UCSD-AML1 (cell line): ENCODE results near the gene CTDSPL.

Experiments used
- DNase-seq: peaks from one replicate; lab custom pipeline; 2025; ENCODE audit not compliant: unreplicated experiment; lab: John Stamatoyannopoulos, UW

Gene CTDSPL

GRCh38 chr3:38015485-38015884 lies 153.8 kb downstream of the CTDSPL start:
- DNase-seq, result no peak

- no peak for DNase-seq
These were observed 154.3 kb downstream of the CTDSPL start for GRCh38 chr3:38015984-38016383.

- DNase-seq, result no peak
These were observed 154.7 kb downstream of the CTDSPL start for GRCh38 chr3:38016410-38016809.

- no peak for DNase-seq
These were observed 155.3 kb downstream of the CTDSPL start for GRCh38 chr3:38016847-38017444.

- no peak for DNase-seq
These were observed 156.0 kb downstream of the CTDSPL start for GRCh38 chr3:38017445-38018295.

GRCh38 chr3:38018296-38019266 lies 156.9 kb downstream of the CTDSPL start:
- no peak for DNase-seq

- DNase-seq, result no peak
These were observed 158.1 kb downstream of the CTDSPL start for GRCh38 chr3:38019658-38020341.

- DNase-seq, result no peak
These were observed 158.7 kb downstream of the CTDSPL start for GRCh38 chr3:38020342-38020726.

GRCh38 chr3:38021196-38021595 lies 159.5 kb downstream of the CTDSPL start:
- no peak for DNase-seq

GRCh38 chr3:38022301-38022700 lies 160.6 kb downstream of the CTDSPL start:
- DNase-seq, result no peak

GRCh38 chr3:38022896-38023709 lies 161.4 kb downstream of the CTDSPL start:
- DNase-seq, result no peak

- DNase-seq, result no peak
These were observed 165.2 kb downstream of the CTDSPL start for GRCh38 chr3:38026856-38027255.

- no peak for DNase-seq
These were observed 166.1 kb downstream of the CTDSPL start for GRCh38 chr3:38027466-38028465.

GRCh38 chr3:38028621-38029361 lies 167.1 kb downstream of the CTDSPL start:
- no peak for DNase-seq

- no peak for DNase-seq
These were observed 167.9 kb downstream of the CTDSPL start, which contains the start of gene PLCD1 for GRCh38 chr3:38029400-38030125. Gene PLCD1 (minus strand): TSS chr3:38029642. CDS start chr3:38029539, 103 bp downstream.

GRCh38 chr3:38030126-38031021 lies 168.7 kb downstream of the CTDSPL start:
- no peak for DNase-seq
